Fibroblast of the aortic adventitia (primary cell): Measurements from ENCODE around the gene GAB2. TPM values are rescaled to one million over a fixed set of nuclear protein-coding genes. Genes with fewer than 3 reads are reported as not detected.

Source experiments
- DNase-seq: peaks from one replicate; pipeline ENCODE4 v3.0.0-alpha.2; 2010; ENCODE audit warnings: low read depth
- H3K4me3 ChIP-seq: 2 replicates; pipeline ENCODE4 v1.5.1; 2011; ENCODE audit warnings: low read depth, mild to moderate bottlenecking, control low read depth, low read length, moderate library complexity
- total RNA-seq: library from RNA; depleted of rRNA; stranded (reverse); fragments of >200 nt; gene quantifications from 2 replicates; pipeline ENCODE4 v1.2.3, GENCODE V29; 2012; ENCODE audit warnings: low replicate concordance
- TF ChIP-seq, protein P1 (sequence below): IDR thresholded peaks from 2 replicates; pipeline ENCODE4 v1.5.1; 2011; ENCODE audit warnings: mild to moderate bottlenecking, low read length, control low read depth, inconsistent platforms; ENCODE audit not compliant: insufficient read depth

Gene GAB2
- total RNA-seq, 1 donor, result 16.4 TPM

DNA sequence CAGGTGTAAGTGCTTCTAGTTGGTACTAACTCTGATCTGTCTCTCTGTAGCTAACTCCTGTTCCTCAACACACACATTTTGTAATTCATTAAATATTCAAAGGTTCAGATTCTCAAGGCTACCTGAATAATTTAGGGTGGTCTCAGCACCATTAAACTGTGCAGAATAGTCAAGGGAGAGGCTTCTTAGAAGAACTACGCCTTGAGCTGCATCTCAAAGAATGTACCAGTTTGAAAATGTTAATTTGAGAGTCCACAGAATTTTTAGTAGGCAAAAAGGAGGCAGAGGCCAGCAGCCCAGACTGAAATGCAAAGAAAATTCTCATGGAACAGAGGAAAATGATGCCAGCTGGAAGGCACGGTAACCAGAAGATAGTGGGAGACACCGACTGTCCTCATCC is 72.2 kb downstream of the GAB2 start:
- no peak overlapping the region for H3K4me3 ChIP-seq
- no peak for DNase-seq
- TF ChIP-seq, protein P1, sequence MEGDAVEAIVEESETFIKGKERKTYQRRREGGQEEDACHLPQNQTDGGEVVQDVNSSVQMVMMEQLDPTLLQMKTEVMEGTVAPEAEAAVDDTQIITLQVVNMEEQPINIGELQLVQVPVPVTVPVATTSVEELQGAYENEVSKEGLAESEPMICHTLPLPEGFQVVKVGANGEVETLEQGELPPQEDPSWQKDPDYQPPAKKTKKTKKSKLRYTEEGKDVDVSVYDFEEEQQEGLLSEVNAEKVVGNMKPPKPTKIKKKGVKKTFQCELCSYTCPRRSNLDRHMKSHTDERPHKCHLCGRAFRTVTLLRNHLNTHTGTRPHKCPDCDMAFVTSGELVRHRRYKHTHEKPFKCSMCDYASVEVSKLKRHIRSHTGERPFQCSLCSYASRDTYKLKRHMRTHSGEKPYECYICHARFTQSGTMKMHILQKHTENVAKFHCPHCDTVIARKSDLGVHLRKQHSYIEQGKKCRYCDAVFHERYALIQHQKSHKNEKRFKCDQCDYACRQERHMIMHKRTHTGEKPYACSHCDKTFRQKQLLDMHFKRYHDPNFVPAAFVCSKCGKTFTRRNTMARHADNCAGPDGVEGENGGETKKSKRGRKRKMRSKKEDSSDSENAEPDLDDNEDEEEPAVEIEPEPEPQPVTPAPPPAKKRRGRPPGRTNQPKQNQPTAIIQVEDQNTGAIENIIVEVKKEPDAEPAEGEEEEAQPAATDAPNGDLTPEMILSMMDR, result no peak

- no peak overlapping the region for H3K4me3 ChIP-seq
- no peak for DNase-seq
- TF ChIP-seq, protein P1, result no peak
Observed at GRCh38 chr11:78344676-78345075, 72.9 kb downstream of the GAB2 start.

DNA sequence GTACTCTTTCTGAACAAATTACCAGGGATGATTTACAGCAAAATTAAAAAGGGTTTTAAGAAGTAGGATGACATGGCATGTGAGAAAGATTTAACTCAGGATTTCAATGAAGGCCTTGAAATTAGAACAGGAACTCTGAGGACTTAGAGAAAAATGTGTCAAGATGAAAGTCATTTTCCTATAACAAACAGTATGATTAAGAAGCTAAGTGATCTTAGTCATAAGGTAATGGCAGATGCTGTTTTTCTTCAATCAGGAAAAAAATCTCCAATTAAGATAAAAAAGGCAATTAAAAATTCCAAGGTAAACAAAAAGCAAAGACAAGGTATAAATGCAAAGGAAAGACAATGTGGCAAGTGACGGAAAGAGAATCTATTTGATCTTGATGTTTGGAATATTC is 73.5 kb downstream of the GAB2 start:
- TF ChIP-seq, protein P1, result no peak
- H3K4me3 ChIP-seq, result no peak overlapping the region
- DNase-seq, result no peak

DNA sequence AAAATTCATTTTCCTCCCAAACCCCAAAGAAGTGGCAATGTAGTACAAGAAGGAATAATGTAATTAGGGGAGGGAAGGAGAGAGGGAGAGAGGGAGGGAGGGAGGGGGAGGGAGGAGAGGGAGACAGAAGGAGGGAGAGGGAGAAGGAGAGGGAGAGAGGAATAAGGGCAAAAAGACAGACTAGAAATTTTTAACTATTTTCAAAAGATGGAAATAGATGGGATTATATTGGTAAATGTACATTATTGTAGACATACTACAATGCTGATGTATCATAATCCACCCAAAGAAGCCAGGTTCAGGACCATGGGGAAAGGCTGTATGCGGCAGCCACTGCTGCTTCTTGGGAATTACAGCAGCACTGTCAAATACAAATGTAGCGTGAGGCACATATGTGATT is 74.3 kb downstream of the GAB2 start:
- no peak overlapping the region for H3K4me3 ChIP-seq
- TF ChIP-seq, protein P1, result no peak
- DNase-seq, result no peak

DNA sequence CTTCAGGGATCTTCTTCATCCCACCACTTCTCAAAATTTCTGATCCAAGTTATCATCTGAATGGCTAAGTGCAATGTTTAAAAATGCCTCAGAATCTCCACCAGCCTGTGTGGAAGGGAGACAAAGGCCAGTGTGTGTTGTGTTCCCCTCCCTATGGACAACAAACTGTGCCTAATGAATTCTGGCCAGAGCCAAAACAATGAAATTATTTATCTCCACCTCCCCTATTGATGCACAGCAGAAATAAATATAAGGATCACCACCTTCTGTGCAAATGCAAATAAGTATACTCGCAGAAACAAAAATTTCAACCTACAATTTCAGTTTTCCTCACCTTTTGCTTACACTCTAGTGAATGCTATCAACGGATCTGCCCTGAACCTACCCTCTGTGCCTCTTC is 75.8 kb downstream of the GAB2 start:
- no peak for DNase-seq
- H3K4me3 ChIP-seq, result no peak overlapping the region
- TF ChIP-seq, protein P1, result no peak

DNA sequence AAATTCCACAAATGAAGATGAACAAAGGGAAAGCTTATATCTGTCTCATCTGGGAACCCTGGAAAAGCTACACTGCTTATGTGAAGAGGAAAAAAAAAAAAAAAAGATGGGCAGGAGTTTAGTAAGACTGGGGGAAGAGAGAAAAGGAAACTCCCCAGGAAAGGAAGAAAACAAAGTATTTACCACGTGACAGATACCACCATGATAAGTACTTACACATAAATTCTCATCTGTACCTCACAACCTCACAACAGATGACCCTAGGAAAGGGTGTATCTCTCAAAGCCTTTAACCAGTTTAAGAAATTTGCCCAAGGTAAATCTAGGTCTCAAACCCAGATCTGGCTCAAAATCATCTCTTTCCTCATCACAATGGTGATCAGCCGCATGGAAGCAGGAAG is 77.1 kb downstream of the GAB2 start:
- no peak for DNase-seq
- TF ChIP-seq, protein P1, result no peak
- H3K4me3 ChIP-seq, result no peak overlapping the region

DNA sequence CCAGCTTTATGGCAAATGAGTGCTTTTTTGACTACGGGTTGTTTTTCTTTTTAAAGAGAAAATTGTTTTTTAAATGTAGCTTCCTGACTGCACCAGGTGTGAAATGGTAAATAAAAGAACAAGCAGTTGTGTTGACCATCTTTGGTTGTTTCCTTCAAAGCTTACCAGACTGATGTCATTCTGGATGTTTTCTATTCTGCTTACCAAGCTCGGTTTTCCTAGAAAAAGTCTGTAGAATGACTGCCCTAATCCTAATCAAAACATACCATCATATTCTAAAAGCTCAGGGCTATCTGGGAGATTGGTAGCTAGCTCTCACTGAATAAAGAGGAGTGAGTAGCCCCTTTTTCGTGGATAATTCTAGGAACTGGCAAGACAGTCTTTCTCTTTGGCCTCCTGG is 77.7 kb downstream of the GAB2 start:
- TF ChIP-seq, protein P1, result no peak
- H3K4me3 ChIP-seq, result no peak overlapping the region
- no peak for DNase-seq
